ENCODE results near the gene NPIPA5.
"Not testable (repeated sequence)": the region's sequence is repeated elsewhere in the genome, so short reads cannot be mapped to it uniquely, and the experiment has no call there.

DNA sequence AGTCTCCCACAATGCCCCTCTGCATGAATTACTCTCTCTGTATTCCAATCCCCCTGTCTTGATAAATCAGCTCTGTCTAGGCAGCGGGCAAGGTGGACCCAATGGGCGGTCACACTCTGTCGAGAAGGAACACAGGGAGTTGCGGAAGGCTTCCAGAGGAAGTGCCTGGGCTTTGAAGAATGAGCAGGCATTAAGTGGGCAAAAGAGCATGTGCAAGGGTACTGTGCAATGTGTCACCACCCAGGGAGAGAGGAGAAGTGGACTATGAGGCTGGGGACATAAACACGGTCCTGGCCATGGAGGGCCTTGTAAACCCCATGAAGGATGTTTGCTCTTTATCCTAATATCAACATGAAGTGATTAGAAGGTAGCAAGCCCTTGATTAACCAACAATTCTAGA is 44.1 kb downstream of the NPIPA5 start:
- TF ChIP-seq CTCF (conservative IDR thresholded peaks at IDR 0.05); EZH2 (IDR thresholded peaks at IDR 0.05; ENCODE audit: low read depth): not testable (repeated sequence)
